GM10847 (cell line): Measurements from ENCODE around the gene IMPG1.

Experiments
- POLR2A ChIP-seq: IDR thresholded peaks from 2 replicates; pipeline ENCODE4 v1.6.1; 2011; ENCODE audit not compliant: insufficient read length; ENCODE audit errors: extremely low read depth

Gene IMPG1

GRCh38 chr6:75934643-75935472 is 137.6 kb downstream of the IMPG1 start:
- TF ChIP-seq POLR2A = no peak

- TF ChIP-seq POLR2A = no peak
Measured at GRCh38 chr6:75933387-75933975, 139.0 kb downstream of the IMPG1 start.

GRCh38 chr6:75932067-75932466 is 140.4 kb downstream of the IMPG1 start:
- TF ChIP-seq POLR2A = no peak

DNA sequence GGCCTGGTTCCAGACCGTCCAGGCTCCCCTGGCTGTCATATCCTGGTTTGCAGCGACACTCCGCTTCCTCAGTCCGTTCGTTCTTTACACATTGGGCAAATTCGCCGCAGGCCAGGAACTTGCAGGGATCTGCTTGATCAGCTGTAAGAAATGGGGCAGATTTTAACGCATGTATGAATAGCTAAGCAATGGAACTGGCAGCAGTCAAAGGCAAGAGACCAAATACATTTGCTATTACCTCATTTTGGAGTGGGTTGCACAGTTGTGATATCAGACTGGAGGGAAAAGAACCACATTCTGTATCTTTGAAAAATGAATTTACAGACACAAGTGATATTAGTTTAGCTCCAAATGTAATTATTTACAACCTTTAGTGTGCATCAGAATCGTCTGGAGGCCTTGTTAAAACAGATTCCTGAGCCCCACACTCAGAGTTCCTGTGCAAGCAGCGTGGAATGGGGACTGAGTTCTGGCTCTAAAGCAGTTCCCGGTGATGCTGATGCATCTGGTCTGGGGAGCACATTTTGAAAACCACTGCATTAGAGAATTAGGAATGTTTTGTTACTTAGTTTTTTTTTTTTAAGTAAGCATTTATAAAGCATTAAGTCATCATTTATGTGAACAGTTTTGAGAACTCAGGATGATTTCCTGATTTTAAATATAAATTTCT is 141.3 kb downstream of the IMPG1 start:
- no peak for TF ChIP-seq POLR2A

DNA sequence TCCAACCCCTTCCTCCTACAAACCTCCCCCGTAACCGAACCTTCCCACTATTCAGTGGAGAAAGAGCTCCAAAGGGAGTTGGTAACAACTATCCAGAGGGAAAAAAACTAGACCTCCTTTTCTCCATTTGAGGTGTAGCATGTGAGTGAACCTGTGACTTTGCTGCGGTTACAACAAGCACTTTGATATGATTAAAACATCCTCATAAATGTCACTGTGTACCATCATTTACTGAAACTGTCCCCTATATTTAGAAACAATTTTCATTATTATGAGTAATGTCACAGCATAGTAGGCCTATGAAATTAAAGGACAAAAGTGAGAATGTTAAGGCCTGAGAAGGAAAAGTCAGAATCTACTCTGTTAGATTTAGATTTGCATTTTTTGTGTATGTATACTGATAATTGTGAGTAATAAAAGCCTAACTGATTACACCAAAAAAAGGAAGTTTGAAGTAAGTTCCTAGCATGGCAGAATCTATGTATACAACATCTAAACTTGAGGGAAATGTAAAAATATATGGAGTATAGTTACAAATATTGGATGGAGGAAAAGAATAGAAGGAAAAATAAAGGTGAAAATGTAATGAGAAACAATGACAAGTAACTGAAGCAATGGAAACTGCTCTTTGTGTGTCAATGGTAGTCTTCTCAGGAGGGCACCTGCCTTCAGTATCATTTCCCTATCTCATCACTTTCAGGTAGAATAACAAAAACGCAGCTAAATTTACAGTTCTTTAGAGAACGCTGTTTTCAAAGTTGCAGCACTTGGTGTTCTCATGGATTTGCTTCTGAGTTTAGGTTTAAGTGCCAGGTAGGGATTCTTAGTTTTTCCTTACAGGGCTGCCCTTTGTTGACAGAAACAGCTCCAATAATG is 145.9 kb downstream of the IMPG1 start:
- TF ChIP-seq POLR2A = no peak

GRCh38 chr6:75922226-75922625 is 150.2 kb downstream of the IMPG1 start:
- no peak for TF ChIP-seq POLR2A

GRCh38 chr6:75913040-75913439 is 159.4 kb downstream of the IMPG1 start:
- no peak for TF ChIP-seq POLR2A

- TF ChIP-seq POLR2A = no peak
Measured at GRCh38 chr6:75907444-75907843, 165.0 kb downstream of the IMPG1 start.

DNA sequence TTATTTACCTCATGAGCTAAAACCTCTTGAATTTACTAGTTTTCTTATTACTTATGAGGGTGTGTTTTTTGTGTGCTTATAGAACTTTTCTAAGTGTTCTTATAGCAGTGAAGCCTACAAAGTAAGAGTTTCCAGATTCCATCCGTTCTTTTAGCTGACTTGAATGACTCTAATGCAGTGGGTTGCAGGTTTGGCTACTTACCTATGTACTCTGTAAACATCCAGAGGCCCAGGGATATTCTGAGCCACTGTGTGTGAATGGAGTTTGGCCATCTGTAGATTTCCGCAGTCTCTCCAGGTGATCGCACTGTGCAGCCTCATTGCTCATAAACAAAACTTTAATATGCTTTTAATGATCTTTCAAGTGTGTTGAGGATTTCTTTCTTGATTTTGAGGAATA is 165.6 kb downstream of the IMPG1 start:
- TF ChIP-seq POLR2A = no peak

- TF ChIP-seq POLR2A = no peak
Measured at GRCh38 chr6:75896526-75896925, 175.9 kb downstream of the IMPG1 start.

GRCh38 chr6:75893776-75894152 is 178.7 kb downstream of the IMPG1 start:
- no peak for TF ChIP-seq POLR2A

DNA sequence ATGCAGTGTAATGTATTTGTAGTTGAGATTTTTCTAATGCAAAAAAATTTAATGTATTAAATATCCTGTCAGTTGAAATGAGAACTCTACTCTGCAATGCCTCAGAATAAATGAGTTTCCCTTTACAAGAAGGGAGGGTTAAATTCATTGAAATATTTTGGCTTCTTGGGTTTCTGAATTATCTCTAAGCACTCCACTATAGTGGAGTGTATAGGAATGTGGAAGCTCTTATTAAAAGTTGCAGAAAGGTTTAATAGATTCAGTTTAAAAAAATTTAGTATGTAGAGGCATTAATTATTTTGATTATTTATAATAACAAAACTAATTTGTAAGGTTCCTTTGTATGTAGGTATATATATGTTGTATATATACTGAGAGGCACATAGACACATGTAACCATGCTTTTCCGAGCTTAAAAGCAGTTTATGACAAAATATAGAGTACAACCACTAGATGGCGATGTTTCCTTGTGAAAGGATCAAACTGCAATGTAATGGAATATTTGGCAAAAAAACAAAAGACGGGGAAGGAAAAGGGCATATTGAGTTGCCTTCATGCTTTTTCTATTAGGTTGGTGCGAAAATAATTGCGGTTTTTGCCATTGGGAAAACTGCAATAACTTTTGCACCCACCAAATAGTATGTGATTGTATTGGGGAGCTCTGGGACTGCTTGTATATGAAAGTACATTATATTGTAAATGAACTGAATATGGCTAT is 179.2 kb downstream of the IMPG1 start:
- no peak for TF ChIP-seq POLR2A

- no peak for TF ChIP-seq POLR2A
Measured at GRCh38 chr6:75892384-75892783, 180.1 kb downstream of the IMPG1 start.

DNA sequence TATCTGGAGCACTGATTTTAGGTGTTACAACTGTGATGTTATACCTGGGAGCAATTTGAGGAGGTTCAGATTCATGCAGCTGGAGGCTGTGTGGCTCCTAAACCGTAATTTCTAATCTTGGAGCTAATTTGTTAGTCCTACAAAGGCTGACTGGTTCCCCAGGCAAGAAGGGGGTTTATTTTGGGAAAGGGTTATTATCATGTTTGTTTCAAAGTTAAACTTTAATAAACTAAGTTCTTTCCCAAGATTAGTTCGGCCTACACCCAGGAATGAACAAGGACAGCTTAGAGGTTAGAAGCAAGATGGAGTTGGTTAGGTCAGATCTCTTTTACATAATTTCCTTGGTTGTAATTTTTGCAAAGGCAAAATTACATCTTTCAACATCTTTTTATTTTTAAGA is 187.6 kb downstream of the IMPG1 start:
- TF ChIP-seq POLR2A = no peak

GRCh38 chr6:75882734-75883133 is 189.7 kb downstream of the IMPG1 start:
- TF ChIP-seq POLR2A = no peak
